DOHH2 (cell line): ENCODE results near the gene B9D2.
"Not testable (repeated sequence)": the region's sequence is repeated elsewhere in the genome, so short reads cannot be mapped to it uniquely, and the experiment has no call there.

Source experiments
- H3F3A ChIP-seq: fragments of 200-600 bp; sonication (generic), shearing (Covaris generic); 2 replicates; pipeline ENCODE4 v1.6.0; 2016; ENCODE audit warnings: antibody characterized with exemption, mild to moderate bottlenecking; ENCODE audit not compliant: control insufficient read depth, insufficient read depth
- H3K27ac ChIP-seq: fragments of 200-600 bp; sonication (generic); 2 replicates; pipeline ENCODE4 v1.5.1; 2014; ENCODE audit warnings: low read depth, mild to moderate bottlenecking, low read length, moderate library complexity
- H3K27me3 ChIP-seq: fragments of 200-600 bp; sonication (generic); 2 replicates; pipeline ENCODE4 v1.6.1; 2014; ENCODE audit warnings: mild to moderate bottlenecking, low read length, mixed read lengths; ENCODE audit not compliant: control insufficient read depth
- H3K36me3 ChIP-seq: fragments of 200-600 bp; sonication (generic); 2 replicates; pipeline ENCODE4 v1.6.1; 2014; ENCODE audit warnings: mild to moderate bottlenecking, low read length, moderate library complexity, mixed read lengths; ENCODE audit not compliant: control insufficient read depth
- H3K4me1 ChIP-seq: fragments of 200-600 bp; sonication (generic); 2 replicates; pipeline ENCODE4 v1.6.1; 2014; ENCODE audit warnings: mild to moderate bottlenecking, low read length, mixed read lengths; ENCODE audit not compliant: control insufficient read depth
- H3K4me2 ChIP-seq: fragments of 200-600 bp; sonication (generic); 2 replicates; pipeline ENCODE4 v1.6.0; 2014; ENCODE audit warnings: mild to moderate bottlenecking, low read length, moderate library complexity
- H3K4me3 ChIP-seq: fragments of 200-600 bp; sonication (generic); 2 replicates; pipeline ENCODE4 v1.5.1; 2014; ENCODE audit warnings: mild to moderate bottlenecking, low read length, mixed read lengths
- H3K79me2 ChIP-seq: fragments of 200-600 bp; sonication (generic); 2 replicates; pipeline ENCODE4 v1.6.1; 2014; ENCODE audit warnings: mild to moderate bottlenecking, low read length, mixed read lengths; ENCODE audit not compliant: control insufficient read depth
- H3K9me2 ChIP-seq: fragments of 200-600 bp; sonication (generic); replicated peaks from 2 replicates; pipeline ENCODE4 v1.6.1; 2014; ENCODE audit warnings: mild to moderate bottlenecking, low read length, mixed read lengths; ENCODE audit not compliant: control insufficient read depth
- H3K9me3 ChIP-seq: fragments of 200-600 bp; sonication (generic); 2 replicates; pipeline ENCODE4 v1.6.1; 2014; ENCODE audit warnings: antibody characterized with exemption, low read length, mixed read lengths; ENCODE audit not compliant: control insufficient read depth, insufficient read depth
- H4K20me1 ChIP-seq: fragments of 200-600 bp; sonication (generic); 2 replicates; pipeline ENCODE4 v1.6.0; 2014; ENCODE audit warnings: low read depth, mild to moderate bottlenecking, antibody characterized with exemption, low read length, moderate library complexity; ENCODE audit not compliant: control insufficient read depth, insufficient read depth
- EZH2phosphoT487 ChIP-seq: fragments of 200-600 bp; sonication (generic); IDR thresholded peaks from 2 replicates; pipeline ENCODE4 v1.6.1; 2017; ENCODE audit warnings: borderline replicate concordance, mild to moderate bottlenecking, antibody characterized with exemption, low read length, moderate library complexity, mixed read lengths
- TF ChIP-seq, protein P1 (sequence below): fragments of 200-600 bp; sonication (generic); IDR thresholded peaks from one replicate; pipeline ENCODE4 v1.5.1; 2014; ENCODE audit warnings: antibody characterized with exemption, mild to moderate bottlenecking, low read depth, low read length; ENCODE audit not compliant: poor library complexity, severe bottlenecking

Gene B9D2

DNA sequence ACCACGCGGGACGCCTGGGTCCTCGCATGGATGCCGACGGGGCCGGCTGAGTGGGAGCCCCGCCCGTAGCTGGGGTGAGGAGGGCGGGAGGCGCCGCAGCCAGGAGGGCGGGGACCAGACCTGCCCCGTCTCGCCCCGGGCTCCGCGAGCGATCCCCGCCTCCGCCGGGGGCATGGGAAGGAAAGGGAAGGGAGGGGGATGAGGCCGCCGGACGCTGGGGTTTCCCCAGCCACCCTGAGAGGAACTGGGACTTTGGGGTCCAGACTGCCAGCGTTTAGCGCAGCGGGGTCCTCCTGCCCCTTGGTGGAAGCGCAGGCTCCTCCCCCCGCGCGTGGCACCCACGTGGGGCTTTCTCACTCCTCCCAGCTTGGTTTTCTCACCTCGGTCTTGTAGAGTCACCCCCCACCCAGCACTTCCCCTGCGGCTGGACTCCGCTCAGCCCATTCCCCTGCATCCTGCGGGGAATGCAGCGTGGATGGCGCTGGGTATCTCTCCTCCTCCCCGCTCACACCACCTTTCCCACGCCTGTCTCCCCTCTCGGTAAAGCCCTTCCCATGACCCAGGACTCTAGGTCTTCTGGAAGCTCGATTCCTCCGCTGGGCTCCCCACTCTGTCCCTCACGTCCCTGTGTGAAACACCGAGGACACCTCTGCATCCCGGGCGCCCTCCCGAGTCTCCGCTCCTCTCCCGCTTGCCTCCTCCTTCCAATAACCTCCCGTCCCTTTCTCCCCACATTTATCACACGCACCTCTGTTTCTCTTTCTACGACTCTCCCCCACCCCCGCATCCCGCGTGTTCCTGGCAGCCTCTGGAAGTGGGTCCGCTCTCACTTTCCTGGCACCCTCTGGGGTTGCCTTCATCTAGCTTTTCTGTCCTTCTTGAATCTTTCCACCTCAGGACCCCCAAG is 12.4 kb downstream of the B9D2 start:
- Histone ChIP-seq H3K9me2 (no peaks in the 10 kb centered on the region), H3K4me1 (peaks cover 27% of the 10 kb centered on the region), H3F3A (no peaks in the 10 kb centered on the region; the same call in 1 of the 2 replicates), H4K20me1 (peaks cover 19% of the 10 kb centered on the region; the same call in 1 of the 2 replicates), H3K36me3 (peaks cover 54% of the 10 kb centered on the region), H3K9me3 (no peaks in the 10 kb centered on the region), H3K27ac (peak overlapping the region; percentile 73), H3K4me3 (peak overlapping the region; percentile 94), H3K79me2 (peaks cover 63% of the 10 kb centered on the region), H3K4me2 (peak overlapping the region; percentile 72), H3K27me3 (no peaks in the 10 kb centered on the region)
- TF ChIP-seq, protein P1, sequence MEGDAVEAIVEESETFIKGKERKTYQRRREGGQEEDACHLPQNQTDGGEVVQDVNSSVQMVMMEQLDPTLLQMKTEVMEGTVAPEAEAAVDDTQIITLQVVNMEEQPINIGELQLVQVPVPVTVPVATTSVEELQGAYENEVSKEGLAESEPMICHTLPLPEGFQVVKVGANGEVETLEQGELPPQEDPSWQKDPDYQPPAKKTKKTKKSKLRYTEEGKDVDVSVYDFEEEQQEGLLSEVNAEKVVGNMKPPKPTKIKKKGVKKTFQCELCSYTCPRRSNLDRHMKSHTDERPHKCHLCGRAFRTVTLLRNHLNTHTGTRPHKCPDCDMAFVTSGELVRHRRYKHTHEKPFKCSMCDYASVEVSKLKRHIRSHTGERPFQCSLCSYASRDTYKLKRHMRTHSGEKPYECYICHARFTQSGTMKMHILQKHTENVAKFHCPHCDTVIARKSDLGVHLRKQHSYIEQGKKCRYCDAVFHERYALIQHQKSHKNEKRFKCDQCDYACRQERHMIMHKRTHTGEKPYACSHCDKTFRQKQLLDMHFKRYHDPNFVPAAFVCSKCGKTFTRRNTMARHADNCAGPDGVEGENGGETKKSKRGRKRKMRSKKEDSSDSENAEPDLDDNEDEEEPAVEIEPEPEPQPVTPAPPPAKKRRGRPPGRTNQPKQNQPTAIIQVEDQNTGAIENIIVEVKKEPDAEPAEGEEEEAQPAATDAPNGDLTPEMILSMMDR: no peak
- no peak for TF ChIP-seq EZH2phosphoT487

DNA sequence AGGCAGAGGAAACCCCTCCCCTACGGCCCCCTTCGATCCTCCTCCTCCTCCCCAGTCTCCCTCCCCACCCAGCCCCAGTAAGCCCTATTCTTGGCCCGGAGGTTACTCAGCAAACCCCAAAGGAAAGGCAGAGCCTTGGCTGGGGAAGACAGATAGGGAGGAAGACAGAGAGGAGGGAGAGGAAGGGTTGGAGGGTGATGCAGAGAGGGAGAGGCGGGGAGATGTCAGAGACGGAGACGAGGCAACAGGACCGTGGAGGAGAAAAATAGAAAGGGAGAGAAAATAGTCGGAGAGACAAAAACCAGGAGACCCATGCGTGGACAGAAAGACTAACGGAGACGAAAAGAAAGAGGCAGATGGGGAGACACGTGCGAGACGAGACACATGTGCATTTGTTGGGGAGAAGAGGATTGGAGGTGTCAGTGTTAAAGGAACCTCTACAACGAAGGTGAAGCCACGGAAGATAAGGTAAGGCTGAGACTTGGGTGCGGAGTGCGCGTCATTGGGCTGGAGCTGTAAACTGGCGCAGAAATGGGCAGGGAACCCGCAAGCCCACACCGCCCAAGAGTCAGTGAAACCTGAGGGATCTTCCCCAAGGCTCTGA is 13.1 kb downstream of the B9D2 start:
- H3K4me1 ChIP-seq: peaks cover 27% of the 10 kb centered on the region
- H3K27ac ChIP-seq: peak overlapping the region; percentile 73
- no peaks in the 10 kb centered on the region; the same call in 1 of the 2 replicates for H3F3A ChIP-seq
- peaks cover 19% of the 10 kb centered on the region; the same call in 1 of the 2 replicates for H4K20me1 ChIP-seq
- H3K4me3 ChIP-seq: peak overlapping the region; percentile 94
- H3K9me2 ChIP-seq: no peaks in the 10 kb centered on the region
- H3K36me3 ChIP-seq: peaks cover 61% of the 10 kb centered on the region
- H3K4me2 ChIP-seq: peak overlapping the region; percentile 72
- H3K79me2 ChIP-seq: peaks cover 71% of the 10 kb centered on the region
- H3K27me3 ChIP-seq: no peaks in the 10 kb centered on the region
- TF ChIP-seq, protein P1: no peak
- no peak for TF ChIP-seq EZH2phosphoT487
- no peaks in the 10 kb centered on the region for H3K9me3 ChIP-seq

DNA sequence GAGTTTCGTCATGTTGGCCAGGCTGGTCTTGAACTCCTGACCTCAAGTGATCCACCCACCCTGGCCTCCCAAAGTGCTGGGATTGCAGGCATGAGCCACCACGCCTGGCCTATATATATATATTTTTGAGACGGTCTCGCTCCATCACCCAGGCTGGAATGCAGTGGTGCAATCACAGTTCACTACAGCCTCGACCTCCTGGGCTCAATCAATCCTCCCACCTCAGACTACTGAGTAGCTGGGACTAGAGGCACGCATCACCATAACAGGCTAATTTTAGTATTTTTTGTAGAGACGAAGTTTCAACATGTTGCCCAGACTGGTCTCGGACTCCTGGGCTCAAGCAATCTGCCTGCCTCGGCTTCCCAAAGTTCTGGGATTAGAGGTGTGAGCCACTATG is 17.0 kb downstream of the B9D2 start:
- not testable (repeated sequence) for H3K27me3 ChIP-seq, H3K4me2 ChIP-seq, H3K4me3 ChIP-seq, H3K9me2 ChIP-seq, H3K27ac ChIP-seq, H3F3A ChIP-seq, H3K9me3 ChIP-seq
- Histone ChIP-seq H3K4me1 (peaks cover 27% of the 10 kb centered on the region), H3K79me2 (peaks cover 63% of the 10 kb centered on the region), H4K20me1 (peaks cover 19% of the 10 kb centered on the region; the same call in 1 of the 2 replicates), H3K36me3 (peaks cover 75% of the 10 kb centered on the region)

DNA sequence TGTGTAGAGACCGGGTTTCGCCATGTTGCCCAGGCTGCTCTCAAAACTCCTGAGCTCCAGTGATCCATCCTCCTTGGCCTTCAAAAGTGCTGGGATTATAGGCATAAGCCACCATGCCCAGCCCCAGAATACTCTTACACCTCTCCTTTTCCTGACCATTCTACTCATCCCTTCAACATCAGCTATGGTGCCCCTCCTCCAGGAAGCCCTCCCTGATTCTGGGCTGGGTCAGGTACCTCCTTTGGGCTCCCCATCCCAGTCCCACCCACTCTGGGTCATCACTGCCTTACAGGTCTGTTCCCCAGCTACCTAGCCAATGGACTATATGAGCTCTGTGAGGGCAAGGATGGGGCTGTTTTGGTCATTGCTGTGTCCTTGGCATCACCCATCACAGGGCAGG is 19.8 kb downstream of the B9D2 start:
- Histone ChIP-seq H3K4me3 (no peak overlapping the region), H3K4me1 (peaks cover 9% of the 10 kb centered on the region), H3K79me2 (peaks cover 55% of the 10 kb centered on the region), H4K20me1 (0 out of 2 replicates have a peak, but pooled peaks cover 2% of the 10 kb centered on the region), H3F3A (no peaks in the 10 kb centered on the region; the same call in 1 of the 2 replicates), H3K27me3 (no peaks in the 10 kb centered on the region), H3K36me3 (peaks cover 70% of the 10 kb centered on the region), H3K9me3 (no peaks in the 10 kb centered on the region), H3K27ac (no peak overlapping the region), H3K9me2 (no peaks in the 10 kb centered on the region), H3K4me2 (no peak overlapping the region)
- TF ChIP-seq, protein P1: no peak
- no peak for TF ChIP-seq EZH2phosphoT487
